Pons (tissue), 1 donor: ENCODE data around the gene CADM3.

Experiments used
- DNase-seq: peaks from one replicate; pipeline ENCODE4 v3.0.0-alpha.2; 2016; ENCODE audit warnings: low spot score

The CADM3 gene

GRCh38 chr1:159207080-159207479 lies 35.7 kb downstream of the CADM3 start:
- no peak for DNase-seq

GRCh38 chr1:159207774-159208173 lies 36.4 kb downstream of the CADM3 start:
- peak; percentile 32 for DNase-seq

DNA sequence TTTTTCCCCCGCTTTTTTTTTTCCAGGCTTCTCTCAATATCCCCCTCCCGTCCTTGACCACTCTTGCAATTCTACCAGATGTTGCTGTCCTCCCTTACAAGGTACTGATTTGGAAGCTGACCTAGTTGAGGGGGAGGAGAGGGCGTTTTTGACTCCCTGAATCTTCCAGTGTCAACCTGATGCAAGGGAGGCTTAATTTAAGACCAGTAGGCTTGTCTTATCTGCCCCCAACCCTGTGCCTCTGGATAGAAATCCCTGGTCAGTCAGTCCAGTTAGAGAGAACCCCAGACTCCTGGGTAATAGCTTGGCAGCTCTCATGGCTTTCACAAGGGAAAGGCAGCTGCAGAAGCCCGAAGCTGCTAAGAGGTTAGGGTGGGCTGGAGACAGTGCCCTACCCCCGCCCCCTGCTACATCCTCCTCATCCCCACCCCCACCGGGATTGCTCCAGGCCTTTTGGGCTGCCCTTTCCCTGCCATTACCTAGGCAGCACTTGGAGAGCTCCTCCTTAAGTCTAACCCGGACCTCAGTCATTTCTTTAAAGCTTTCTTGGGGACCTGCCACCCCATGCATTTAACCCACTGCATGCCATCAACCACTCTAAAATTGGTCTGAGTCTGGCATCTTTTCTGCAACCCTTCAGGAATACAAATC lies 36.9 kb downstream of the CADM3 start:
- DNase-seq, result no peak

- no peak for DNase-seq
Observed at GRCh38 chr1:159209061-159209460, 37.6 kb downstream of the CADM3 start.

DNA sequence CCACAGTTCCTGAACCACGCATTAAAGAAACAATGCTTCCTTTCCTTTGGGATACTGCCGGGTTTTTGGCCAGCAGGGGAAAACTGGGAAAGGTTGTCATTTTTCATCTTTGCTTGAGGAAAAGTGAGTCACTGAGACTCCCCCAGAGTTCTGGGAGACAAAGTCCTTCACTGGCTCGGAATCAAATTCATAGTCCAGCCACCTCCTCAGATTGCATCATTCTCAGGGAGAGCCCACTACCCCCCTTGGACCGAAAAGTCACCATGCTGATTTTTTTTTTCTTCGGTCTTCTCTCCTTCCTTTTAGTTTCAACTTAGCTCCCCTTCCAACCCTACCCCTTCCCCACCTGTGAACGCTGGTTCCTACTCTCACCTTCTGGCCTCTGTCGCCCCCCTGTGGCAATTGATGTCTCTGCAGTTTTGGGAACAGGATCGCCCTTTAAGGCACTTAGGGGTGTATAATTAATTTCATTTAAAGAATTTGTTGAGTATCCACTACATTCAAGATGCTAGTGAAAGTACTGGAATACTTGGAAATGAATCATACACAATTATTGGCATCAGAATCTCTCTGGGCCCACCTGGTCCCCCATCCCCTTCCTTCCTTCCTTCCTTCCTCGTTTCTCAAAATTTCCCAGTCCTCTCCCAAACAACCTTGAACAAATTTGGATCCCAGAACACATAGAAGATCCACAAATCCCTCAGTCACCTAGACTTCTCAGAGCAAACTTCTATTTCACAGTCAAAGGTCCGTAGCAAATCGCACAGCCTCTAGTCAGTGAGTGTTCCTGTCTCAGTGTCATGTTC lies 40.1 kb downstream of the CADM3 start:
- peak; percentile 35 for DNase-seq

- DNase-seq, result no peak
Observed at GRCh38 chr1:159212596-159212995, 41.2 kb downstream of the CADM3 start.

DNA sequence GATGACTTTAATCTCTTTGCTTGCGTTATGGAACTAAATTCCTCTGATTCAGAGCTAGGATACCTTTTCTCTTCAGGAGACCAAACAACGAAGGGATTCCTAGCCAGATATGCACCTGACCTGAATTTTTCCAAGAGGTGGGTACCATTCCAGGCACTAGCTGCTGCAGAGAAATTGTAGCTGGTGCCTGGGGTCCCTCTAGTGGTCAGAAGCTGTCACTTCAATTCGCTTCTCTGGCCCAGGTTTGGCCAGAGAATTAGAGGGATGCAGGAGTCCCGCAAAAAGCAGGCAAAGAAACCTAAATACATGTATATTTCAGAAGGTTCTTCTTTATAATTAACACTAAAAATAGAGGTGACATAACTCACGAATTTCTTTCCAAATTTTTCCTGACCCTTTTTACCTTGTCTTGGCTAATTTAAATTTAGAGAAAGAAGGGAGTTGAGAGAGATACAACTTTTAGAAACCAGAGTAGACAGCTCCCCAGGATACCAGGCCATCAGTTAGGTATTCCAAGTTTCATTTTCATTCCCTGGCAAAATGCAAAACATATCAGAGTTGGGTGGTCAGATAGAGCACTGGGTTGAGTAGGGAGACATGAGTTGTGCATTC lies 42.8 kb downstream of the CADM3 start:
- peak; percentile 38 for DNase-seq

GRCh38 chr1:159218649-159219636 lies 47.5 kb downstream of the CADM3 start:
- DNase-seq, result no peak

GRCh38 chr1:159222075-159222865 lies 50.9 kb downstream of the CADM3 start:
- no peak for DNase-seq

DNA sequence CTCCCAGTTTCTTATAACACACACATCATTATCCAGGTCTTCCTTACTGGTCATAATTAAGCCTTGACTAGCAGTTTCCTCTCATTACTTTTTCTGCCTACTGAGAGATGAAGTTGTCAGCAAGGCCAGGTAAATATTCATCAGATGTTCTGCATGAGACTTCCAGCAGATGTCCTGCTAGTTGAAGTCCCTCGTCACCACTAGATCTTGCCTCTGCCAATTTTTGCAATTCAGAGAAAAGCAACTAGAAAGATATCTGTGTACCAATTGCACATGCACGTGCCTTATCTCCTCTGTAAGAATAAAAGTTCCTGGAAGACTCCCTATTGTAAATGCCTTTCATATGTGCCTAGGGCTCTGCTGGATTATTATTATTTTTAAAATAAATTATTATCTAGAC lies 51.6 kb downstream of the CADM3 start:
- DNase-seq, result no peak

DNA sequence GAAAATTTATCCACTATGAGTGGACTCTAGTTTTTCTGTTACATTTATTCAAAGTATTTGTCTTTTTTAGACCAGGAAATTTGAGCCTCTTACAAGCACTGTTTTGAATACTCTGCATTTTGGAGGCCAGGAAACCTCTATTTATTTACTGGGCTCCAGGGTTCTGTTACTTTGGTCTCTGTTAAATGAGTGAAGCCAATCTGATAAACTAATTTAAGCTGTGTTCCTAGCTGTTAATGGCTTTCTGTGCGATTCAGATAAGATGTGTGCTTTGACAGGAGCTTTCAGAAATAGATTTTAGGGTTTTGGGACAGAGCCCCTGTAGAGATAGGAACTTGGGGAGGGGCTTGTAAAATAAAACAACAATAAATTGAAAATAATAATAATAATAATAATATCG lies 57.1 kb downstream of the CADM3 start:
- no peak for DNase-seq

- no peak for DNase-seq
Observed at GRCh38 chr1:159229260-159229885, 58.0 kb downstream of the CADM3 start.

DNA sequence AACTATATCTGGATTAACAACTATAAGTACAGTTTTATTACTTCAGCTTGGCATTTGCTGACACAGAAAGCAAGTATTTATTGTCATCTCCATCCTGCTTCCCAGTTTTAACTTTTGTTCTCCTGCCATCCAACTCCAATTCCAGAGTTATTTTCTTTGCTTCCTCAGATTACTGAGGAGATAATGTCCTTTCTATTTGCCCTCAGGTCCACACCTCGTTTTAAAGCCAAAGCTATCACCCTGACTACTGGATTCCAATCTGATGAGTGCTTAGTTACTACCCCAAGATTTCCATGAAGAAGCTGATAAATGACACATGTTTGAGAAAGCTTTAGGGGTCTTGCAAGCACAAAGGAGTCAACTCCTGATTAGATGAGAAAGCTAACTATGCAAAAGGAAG lies 58.5 kb downstream of the CADM3 start:
- no peak for DNase-seq

DNA sequence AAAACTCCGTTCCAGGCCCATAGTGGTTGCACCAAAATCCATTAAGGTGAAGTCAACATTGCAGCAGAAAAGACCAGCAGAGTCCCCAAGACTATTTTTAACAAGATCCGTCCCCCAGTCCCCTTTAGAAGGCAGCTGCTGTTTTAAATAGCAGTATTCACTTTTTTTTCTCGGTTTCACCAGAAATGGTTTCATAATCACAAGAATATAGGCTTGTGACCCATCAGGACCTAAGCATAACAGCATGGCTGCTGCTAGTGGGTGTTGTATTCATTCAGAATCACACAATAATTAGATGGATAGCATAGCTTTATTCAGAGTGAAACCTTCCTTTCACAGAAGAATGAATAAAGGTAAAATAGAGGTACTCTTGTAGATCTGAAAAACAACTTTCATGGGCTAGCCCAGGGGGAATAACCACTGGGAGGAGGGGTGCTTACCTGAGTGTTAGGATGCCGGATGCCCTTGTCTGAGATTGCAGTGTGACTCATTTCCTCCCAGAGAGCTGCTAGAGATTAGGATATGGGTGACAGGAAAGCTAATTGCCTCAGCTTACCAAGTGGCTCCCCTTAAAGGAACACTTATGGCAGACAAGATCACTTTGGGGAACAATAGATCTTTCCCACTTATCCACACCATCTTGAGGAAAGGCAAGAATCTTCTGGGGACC lies 68.3 kb downstream of the CADM3 start:
- no peak for DNase-seq

DNA sequence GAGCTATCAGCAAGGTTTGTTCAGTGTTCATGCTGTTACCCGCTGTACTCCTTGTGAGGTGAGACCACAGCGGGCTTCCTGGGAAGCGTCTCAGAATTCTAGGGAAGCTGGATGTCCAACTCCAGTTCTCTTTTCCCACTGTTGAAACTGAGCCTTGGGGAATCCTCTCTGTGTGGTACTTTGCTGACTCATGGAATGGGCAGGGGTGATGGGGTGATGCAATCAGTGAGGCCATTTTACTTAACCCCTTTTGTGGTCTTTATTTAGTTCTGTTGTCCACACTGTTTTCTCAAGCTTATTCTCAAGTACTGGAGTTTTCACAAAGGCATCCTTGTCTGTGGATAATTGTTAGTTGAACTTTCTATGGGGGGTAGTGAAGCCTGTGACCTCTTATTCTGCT lies 75.9 kb downstream of the CADM3 start:
- DNase-seq, result no peak

DNA sequence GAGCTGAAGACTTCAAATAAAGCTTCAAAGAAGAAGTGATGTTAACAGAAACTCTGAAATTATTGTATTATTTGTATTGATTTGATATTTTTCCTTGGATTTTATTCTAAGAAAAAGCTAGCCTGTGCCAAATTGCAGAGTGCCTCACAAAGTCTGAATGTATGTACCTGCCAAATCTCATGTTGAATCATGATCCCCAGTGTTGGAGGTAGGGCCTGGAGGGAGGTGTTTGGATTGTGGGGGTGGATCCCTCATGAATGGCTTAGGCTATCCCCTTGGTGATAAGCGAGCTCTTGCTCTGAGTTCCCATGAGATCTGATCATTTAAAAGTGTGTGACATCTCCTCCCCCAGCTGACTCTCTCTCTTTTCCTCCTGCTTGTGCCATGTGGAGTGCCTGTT lies 76.9 kb downstream of the CADM3 start:
- no peak for DNase-seq

GRCh38 chr1:159250638-159251216 lies 79.3 kb downstream of the CADM3 start:
- DNase-seq, result no peak
